Measurements from ENCODE around the gene TNS4. TPM values are rescaled to one million over a fixed set of nuclear protein-coding genes. Genes with fewer than 3 reads are reported as not detected.

Gene TNS4
- total RNA-seq, 4 donors from 2014 or later: 0.30 TPM; not detected in 3

- peaks cover 0 to 94% (median 46%) of the 10 kb centered on the region in 4 donors for H3K4me1 ChIP-seq
- no peak for DNase-seq (ENCODE audit: low spot score in 2 of 2)
- peaks cover 0 to 39% (median 3%) of the 10 kb centered on the region in 3 donors for H3K36me3 ChIP-seq
- TF ChIP-seq POLR2A (IDR thresholded peaks at IDR 0.05) (no peak), EP300 (IDR thresholded peaks at IDR 0.05) (peak in 1 of 2 donors; percentile 14)
- no peaks in the 10 kb centered on the region for H3K27me3 ChIP-seq
- no peak overlapping the region for H3K4me3 ChIP-seq
- no peaks in the 10 kb centered on the region for H3K9me3 ChIP-seq
- H3K27ac ChIP-seq: peak overlapping the region in 2 of 4 donors; percentile 73 to 85
- WGBS, 2 donors: 76 to 80% methylated on average over 12 of the region's 12 CpGs
Observed at GRCh38 chr17:40458851-40459482, 42.5 kb downstream of the TNS4 start.

- TF ChIP-seq POLR2A (IDR thresholded peaks at IDR 0.05) (no peak), EP300 (IDR thresholded peaks at IDR 0.05) (peak in 1 of 2 donors; percentile 40), CTCF (IDR thresholded peaks at IDR 0.05) (no peak)
- Histone ChIP-seq H3K4me1 (peaks cover 0 to 94% (median 43%) of the 10 kb centered on the region in 4 donors), H3K4me3 (no peak overlapping the region), H3K9me3 (no peaks in the 10 kb centered on the region), H3K27me3 (no peaks in the 10 kb centered on the region), H3K27ac (peak overlapping the region in 3 of 4 donors; percentile 12 to 80 (median 64)), H3K36me3 (peaks cover 0 to 47% (median 3%) of the 10 kb centered on the region in 3 donors)
- 12 to 28% methylated on average over 16 of the region's 16 CpGs for WGBS, 2 donors
- DNase-seq (ENCODE audit: low spot score in 2 of 2): no peak
Observed at GRCh38 chr17:40457964-40458791, 43.2 kb downstream of the TNS4 start.

- 87 to 89% methylated on average over 3 of the region's 3 CpGs for WGBS, 2 donors
- peaks cover 0 to 51% (median 3%) of the 10 kb centered on the region in 3 donors for H3K36me3 ChIP-seq
- H3K4me1 ChIP-seq: peaks cover 0 to 94% (median 39%) of the 10 kb centered on the region in 4 donors
- no peak overlapping the region for H3K4me3 ChIP-seq
- no peaks in the 10 kb centered on the region for H3K9me3 ChIP-seq
- TF ChIP-seq EP300 (IDR thresholded peaks at IDR 0.05): no peak
- no peak for TF ChIP-seq POLR2A (IDR thresholded peaks at IDR 0.05)
- TF ChIP-seq CTCF (IDR thresholded peaks at IDR 0.05): no peak
- DNase-seq (ENCODE audit: low spot score in 2 of 2): no peak
- peak overlapping the region in 2 of 4 donors; percentile 64 to 80 for H3K27ac ChIP-seq
- H3K27me3 ChIP-seq: no peaks in the 10 kb centered on the region
Observed at GRCh38 chr17:40457369-40457768, 44.1 kb downstream of the TNS4 start.

GRCh38 chr17:40456396-40456951, 44.9 kb downstream of the TNS4 start:
- TF ChIP-seq EP300 (IDR thresholded peaks at IDR 0.05): peak in 1 of 2 donors; percentile 20
- TF ChIP-seq POLR2A (IDR thresholded peaks at IDR 0.05): no peak
- WGBS, 2 donors: 46 to 58% methylated on average over 4 to 8 of the region's 16 CpGs
- H3K9me3 ChIP-seq: no peaks in the 10 kb centered on the region
- H3K4me1 ChIP-seq: peaks cover 0 to 94% (median 41%) of the 10 kb centered on the region in 4 donors
- no peak for DNase-seq (ENCODE audit: low spot score in 2 of 2)
- H3K4me3 ChIP-seq: no peak overlapping the region
- H3K27me3 ChIP-seq: no peaks in the 10 kb centered on the region
- H3K27ac ChIP-seq: peak overlapping the region; percentile 13 to 80 (median 62)
- peaks cover 0 to 51% (median 3%) of the 10 kb centered on the region in 3 donors for H3K36me3 ChIP-seq

GRCh38 chr17:40454613-40454995, 46.8 kb downstream of the TNS4 start:
- 54 to 70% methylated on average over 2 of the region's 2 CpGs for WGBS, 2 donors
- Histone ChIP-seq H3K27ac (peak overlapping the region in 2 of 4 donors; percentile 12 to 95), H3K9me3 (no peaks in the 10 kb centered on the region), H3K27me3 (no peaks in the 10 kb centered on the region), H3K36me3 (peaks cover 0 to 51% (median 3%) of the 10 kb centered on the region in 3 donors), H3K4me1 (peaks cover 0 to 94% (median 56%) of the 10 kb centered on the region in 4 donors), H3K4me3 (no peak overlapping the region)
- no peak for DNase-seq (ENCODE audit: low spot score in 2 of 2)
- TF ChIP-seq CTCF (IDR thresholded peaks at IDR 0.05): no peak
- TF ChIP-seq POLR2A (IDR thresholded peaks at IDR 0.05): no peak
- no peak for TF ChIP-seq EP300 (IDR thresholded peaks at IDR 0.05)

Measured in tibial nerve (tissue), 4 donors.